ENCODE data around the gene PI16. TPM values are rescaled to one million over a fixed set of nuclear protein-coding genes. Genes with fewer than 3 reads are reported as not detected.

Gene PI16
- total RNA-seq, 1 donor from 2014 or later, result not detected

- no peak for DNase-seq (ENCODE audit: extremely low spot score, unreplicated experiment)
- TF ChIP-seq CTCF (conservative IDR thresholded peaks at IDR 0.05), result no peak
- Mint-ChIP-seq H3K36me3 (peaks cover 6% of the 10 kb centered on the region), H3K9me3 (peaks cover 3% of the 10 kb centered on the region), H3K27ac (peak overlapping the region; percentile 24), H3K4me1 (ENCODE audit: unreplicated experiment) (peaks cover 21% of the 10 kb centered on the region), H3K27me3 (no peaks in the 10 kb centered on the region), H3K4me3 (no peak overlapping the region)
Measured at GRCh38 chr6:36929152-36929551, 25.4 kb upstream of the PI16 start.

GRCh38 chr6:36929607-36930006 is 24.9 kb upstream of the PI16 start:
- Mint-ChIP-seq H3K4me3 (peak overlapping the region; percentile 15), H3K36me3 (peaks cover 1% of the 10 kb centered on the region), H3K27me3 (no peaks in the 10 kb centered on the region), H3K9me3 (peaks cover 3% of the 10 kb centered on the region), H3K27ac (peak overlapping the region; percentile 8), H3K4me1 (ENCODE audit: unreplicated experiment) (peaks cover 21% of the 10 kb centered on the region)
- TF ChIP-seq CTCF (conservative IDR thresholded peaks at IDR 0.05), result no peak
- DNase-seq (ENCODE audit: extremely low spot score, unreplicated experiment), result no peak

- peaks cover 21% of the 10 kb centered on the region for H3K4me1 Mint-ChIP-seq (ENCODE audit: unreplicated experiment)
- H3K4me3 Mint-ChIP-seq, result no peak overlapping the region
- TF ChIP-seq CTCF (conservative IDR thresholded peaks at IDR 0.05), result no peak
- no peaks in the 10 kb centered on the region for H3K27me3 Mint-ChIP-seq
- H3K27ac Mint-ChIP-seq, result no peak overlapping the region
- no peak for DNase-seq (ENCODE audit: extremely low spot score, unreplicated experiment)
- H3K9me3 Mint-ChIP-seq, result peaks cover 3% of the 10 kb centered on the region
- H3K36me3 Mint-ChIP-seq, result no peaks in the 10 kb centered on the region
Measured at GRCh38 chr6:36930483-36930882, 24.1 kb upstream of the PI16 start.

GRCh38 chr6:36933102-36933501 is 21.4 kb upstream of the PI16 start:
- H3K27me3 Mint-ChIP-seq, result no peaks in the 10 kb centered on the region
- TF ChIP-seq CTCF (conservative IDR thresholded peaks at IDR 0.05), result no peak
- no peak overlapping the region for H3K4me3 Mint-ChIP-seq
- DNase-seq (ENCODE audit: extremely low spot score, unreplicated experiment), result no peak
- H3K36me3 Mint-ChIP-seq, result no peaks in the 10 kb centered on the region
- peaks cover 16% of the 10 kb centered on the region for H3K4me1 Mint-ChIP-seq (ENCODE audit: unreplicated experiment)
- peak overlapping the region; percentile 85 for H3K27ac Mint-ChIP-seq
- H3K9me3 Mint-ChIP-seq, result peaks cover 3% of the 10 kb centered on the region

GRCh38 chr6:36933519-36933918 is 21.0 kb upstream of the PI16 start:
- TF ChIP-seq CTCF (conservative IDR thresholded peaks at IDR 0.05), result no peak
- Mint-ChIP-seq H3K4me3 (no peak overlapping the region), H3K27me3 (no peaks in the 10 kb centered on the region), H3K27ac (no peak overlapping the region), H3K4me1 (ENCODE audit: unreplicated experiment) (peaks cover 16% of the 10 kb centered on the region), H3K9me3 (peaks cover 3% of the 10 kb centered on the region), H3K36me3 (no peaks in the 10 kb centered on the region)
- no peak for DNase-seq (ENCODE audit: extremely low spot score, unreplicated experiment)

GRCh38 chr6:36934901-36935300 is 19.6 kb upstream of the PI16 start:
- Mint-ChIP-seq H3K9me3 (peaks cover 3% of the 10 kb centered on the region), H3K36me3 (no peaks in the 10 kb centered on the region), H3K4me1 (ENCODE audit: unreplicated experiment) (peaks cover 6% of the 10 kb centered on the region), H3K4me3 (no peak overlapping the region), H3K27ac (no peak overlapping the region), H3K27me3 (no peaks in the 10 kb centered on the region)
- DNase-seq (ENCODE audit: extremely low spot score, unreplicated experiment), result no peak
- TF ChIP-seq CTCF (conservative IDR thresholded peaks at IDR 0.05), result no peak
